GM19438 (cell line): ENCODE measurements around the gene NOP53.
"Not testable (repeated sequence)": the region's sequence is repeated elsewhere in the genome, so short reads cannot be mapped to it uniquely, and the experiment has no call there.

Source experiments
- ATAC-seq: cut with Tn5 transposase; IDR thresholded peaks from one replicate; pipeline ENCODE4 v1.9.1; 2021; ENCODE audit warnings: low read depth; ENCODE audit not compliant: unreplicated experiment

The NOP53 gene

GRCh38 chr19:47769534-47769933, 24.2 kb downstream of the NOP53 start:
- ATAC-seq = no peak

- ATAC-seq = not testable (repeated sequence)
These were observed 25.9 kb downstream of the NOP53 start for GRCh38 chr19:47771291-47771690.

GRCh38 chr19:47776568-47776967, 31.2 kb downstream of the NOP53 start:
- no peak for ATAC-seq

- ATAC-seq = not testable (repeated sequence)
These were observed 32.1 kb downstream of the NOP53 start for GRCh38 chr19:47777245-47778048.

GRCh38 chr19:47778049-47778953, 33.0 kb downstream of the NOP53 start, which contains the start of gene SELENOW:
SELENOW (plus strand) TSS chr19:47778703; CDS start chr19:47778786, 83 bp downstream.
- ATAC-seq = peak; percentile 84

GRCh38 chr19:47778954-47779351, 33.6 kb downstream of the NOP53 start:
- ATAC-seq = no peak

- ATAC-seq = no peak
These were observed 34.3 kb downstream of the NOP53 start for GRCh38 chr19:47779524-47780214.

GRCh38 chr19:47780215-47780551, 34.8 kb downstream of the NOP53 start:
- no peak for ATAC-seq

GRCh38 chr19:47781590-47782262, 36.4 kb downstream of the NOP53 start:
- no peak for ATAC-seq

GRCh38 chr19:47786566-47786965, 41.2 kb downstream of the NOP53 start:
- no peak for ATAC-seq

- not testable (repeated sequence) for ATAC-seq
These were observed 42.0 kb downstream of the NOP53 start for GRCh38 chr19:47787307-47787706.

- ATAC-seq = not testable (repeated sequence)
These were observed 44.5 kb downstream of the NOP53 start for GRCh38 chr19:47789811-47790210.

- no peak for ATAC-seq
These were observed 45.1 kb downstream of the NOP53 start for GRCh38 chr19:47790398-47790814.

GRCh38 chr19:47792616-47793015, 47.3 kb downstream of the NOP53 start:
- no peak for ATAC-seq

- no peak for ATAC-seq
These were observed 49.2 kb downstream of the NOP53 start for GRCh38 chr19:47794526-47794925.

- no peak for ATAC-seq
These were observed 51.4 kb downstream of the NOP53 start for GRCh38 chr19:47796785-47797184.

GRCh38 chr19:47797996-47798903, 52.9 kb downstream of the NOP53 start:
- no peak for ATAC-seq

- no peak for ATAC-seq
These were observed 53.5 kb downstream of the NOP53 start for GRCh38 chr19:47798904-47799266.

- ATAC-seq = no peak
These were observed 55.9 kb downstream of the NOP53 start for GRCh38 chr19:47801270-47801669.
